Measurements from ENCODE around the gene EPC2.

Gene EPC2

GRCh38 chr2:148643998-148644882 is at the start of gene EPC2:
TSS of gene EPC2 (plus strand) at chr2:148644751. CDS start at chr2:148645018, 267 bp downstream.
- peak; percentile 38 for DNase-seq

GRCh38 chr2:148596018-148596417 is 48.5 kb upstream of the EPC2 start:
- no peak for DNase-seq

GRCh38 chr2:148599109-148599991 is 45.2 kb upstream of the EPC2 start:
- no peak for DNase-seq

GRCh38 chr2:148602885-148603561 is 41.5 kb upstream of the EPC2 start:
- DNase-seq: no peak

- DNase-seq: no peak
Measured at GRCh38 chr2:148603562-148603920, 41.0 kb upstream of the EPC2 start.

- DNase-seq: no peak
Measured at GRCh38 chr2:148604927-148605326, 39.6 kb upstream of the EPC2 start.

- no peak for DNase-seq
Measured at GRCh38 chr2:148607566-148607965, 37.0 kb upstream of the EPC2 start.

- DNase-seq: no peak
Measured at GRCh38 chr2:148613231-148614013, 31.1 kb upstream of the EPC2 start.

- DNase-seq: no peak
Measured at GRCh38 chr2:148614014-148614321, 30.6 kb upstream of the EPC2 start.

GRCh38 chr2:148614322-148615049 is 30.1 kb upstream of the EPC2 start:
- DNase-seq: peak; percentile 24

GRCh38 chr2:148615381-148615841 is 29.1 kb upstream of the EPC2 start:
- no peak for DNase-seq

- no peak for DNase-seq
Measured at GRCh38 chr2:148616662-148617061, 27.9 kb upstream of the EPC2 start.

- DNase-seq: no peak
Measured at GRCh38 chr2:148617219-148617618, 27.3 kb upstream of the EPC2 start.

- DNase-seq: no peak
Measured at GRCh38 chr2:148619560-148620195, 24.9 kb upstream of the EPC2 start.

GRCh38 chr2:148622366-148622765 is 22.2 kb upstream of the EPC2 start:
- DNase-seq: no peak

GRCh38 chr2:148623086-148623485 is 21.5 kb upstream of the EPC2 start:
- no peak for DNase-seq

- no peak for DNase-seq
Measured at GRCh38 chr2:148627224-148627623, 17.3 kb upstream of the EPC2 start.

- DNase-seq: no peak
Measured at GRCh38 chr2:148634749-148635148, 9.8 kb upstream of the EPC2 start.

GRCh38 chr2:148638543-148638942 is 6.0 kb upstream of the EPC2 start:
- DNase-seq: no peak

GRCh38 chr2:148640767-148641166 is 3.8 kb upstream of the EPC2 start:
- DNase-seq: no peak

GRCh38 chr2:148642112-148642744 is 2.3 kb upstream of the EPC2 start:
- DNase-seq: no peak

All from GF-D8 (cell line).